Measurements from ENCODE around the gene ASF1A. TPM values are rescaled to one million over a fixed set of nuclear protein-coding genes. Genes with fewer than 3 reads are reported as not detected.

Gene ASF1A
- total and polyA plus RNA-seq, 2 experiments from 2014 or later, result 25.4 to 72.2 TPM

DNA sequence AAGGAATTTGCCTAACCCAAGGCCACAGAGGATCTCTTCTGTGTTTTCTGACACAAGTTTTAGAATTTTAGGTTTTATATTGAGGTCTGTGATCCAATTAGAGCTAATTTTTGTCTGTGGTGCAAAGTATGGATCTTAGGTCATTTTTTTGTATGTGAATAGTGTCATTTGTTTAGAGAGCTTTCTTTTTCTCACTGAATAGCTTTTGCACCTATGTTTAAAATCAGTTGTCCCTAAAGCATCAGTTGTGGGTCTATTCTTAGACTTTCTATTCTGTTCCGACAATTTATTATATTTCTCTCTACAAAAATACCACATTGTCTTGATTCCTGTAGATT is 41.3 kb downstream of the ASF1A start (continued):
- no peak for TF ChIP-seq CTCF (conservative IDR thresholded peaks at IDR 0.05; ENCODE audit: low read depth in 2 of 2)
- TF ChIP-seq ETS1 (IDR thresholded peaks at IDR 0.05), result no peak
- no peak for TF ChIP-seq ZNF462 (CRISPR knock-in tag; IDR thresholded peaks at IDR 0.05)
- no peak for TF ChIP-seq CREB1 (CRISPR knock-in tag; IDR thresholded peaks at IDR 0.05; ENCODE audit: low read depth)
- TF ChIP-seq NANOG (IDR thresholded peaks at IDR 0.05; ENCODE audit: borderline replicate concordance), result no peak
- no peak for TF ChIP-seq ZNF114 (CRISPR knock-in tag; IDR thresholded peaks at IDR 0.05)
